GM12878 (cell line): ENCODE measurements around the gene ACTL6B. TPM values are rescaled to one million over a fixed set of nuclear protein-coding genes. Genes with fewer than 3 reads are reported as not detected.

ENCODE experiments used
- ATAC-seq: fragments of 200-7000 bp; cut with Tn5 transposase; 3 replicates; pipeline ENCODE4 v1.9.1; 2020; ENCODE audit warnings: mild to moderate bottlenecking, moderate library complexity
- BruUV-seq: library from RNA; stranded (reverse); fragments of 400-500 nt; replicated peaks from 2 replicates; lab custom pipeline; 2021; lab: Mats Ljungman, UMichigan
- CTCF ChIA-PET: fragments of 300-600 bp; sonication (Branson Sonifier 250); formaldehyde crosslinking; extraction: SDS; loops from one replicate; lab custom pipeline; 2021; ENCODE audit warnings: inconsistent platforms; lab: Yijun Ruan, JAX
- POLR2A ChIA-PET: fragments of 350-600 bp; formaldehyde crosslinking; extraction: SDS; loops from one replicate; lab custom pipeline; 2021; ENCODE audit warnings: inconsistent platforms; lab: Charles Lee
- RAD21 ChIA-PET: fragments of 300-600 bp; sonication (Branson Sonifier 250); formaldehyde crosslinking; loops from one replicate; lab custom pipeline; 2023; ENCODE audit warnings: antibody characterized with exemption; ENCODE audit not compliant: unreplicated experiment; lab: Charles Lee
- SMC1A ChIA-PET: fragments of 300-600 bp; sonication (Branson Sonifier 250); formaldehyde crosslinking; loops from one replicate; lab custom pipeline; 2023; ENCODE audit not compliant: unreplicated experiment, uncharacterized antibody; lab: Charles Lee
- DNase-seq: peaks from one replicate; pipeline ENCODE4 v3.0.0-alpha.2; 2011; ENCODE audit warnings: low read depth, low spot score
- FAIRE-seq: peaks from 3 replicates; lab custom pipeline; 2011; peaks lifted over from hg19 to GRCh38; lab: Jason Lieb, UNC
- H2AFZ ChIP-seq: 2 replicates; pipeline ENCODE4 v1.6.0; 2011; ENCODE audit warnings: low read depth, low read length, control low read depth; ENCODE audit not compliant: control insufficient read depth
- H3K27ac ChIP-seq: 2 replicates; pipeline ENCODE4 v1.5.1; 2011; ENCODE audit warnings: control low read depth; ENCODE audit not compliant: control insufficient read depth, insufficient read depth
- H3K27me3 ChIP-seq, 2 experiments: replicated peaks in 1 of 2; 2 replicates each; pipeline versions ENCODE4 v1.6.0 to v1.6.1; 2011; ENCODE audit warnings: low read length in 1 of 2; ENCODE audit not compliant: control insufficient read depth in 2 of 2, insufficient read depth in 2 of 2
- H3K36me3 ChIP-seq, 2 experiments: 2 replicates each; pipeline ENCODE4 v1.5.1; 2011; ENCODE audit warnings: low read length in 1 of 2; ENCODE audit not compliant: control insufficient read depth in 2 of 2, insufficient read depth in 2 of 2
- H3K4me1 ChIP-seq: 2 replicates; pipeline ENCODE4 v1.6.1; 2011; ENCODE audit warnings: mild to moderate bottlenecking, low read length, moderate library complexity, mixed read lengths; ENCODE audit not compliant: control insufficient read depth, insufficient read depth
- H3K4me2 ChIP-seq: 2 replicates; pipeline ENCODE4 v1.6.0; 2011; ENCODE audit warnings: control low read depth; ENCODE audit not compliant: control insufficient read depth, insufficient read depth
- H3K4me3 ChIP-seq: fragments of 200-600 bp; sonication (generic); 2 replicates; pipeline ENCODE4 v1.5.1; 2016
- H3K79me2 ChIP-seq: 2 replicates; pipeline ENCODE4 v1.6.0; 2011; ENCODE audit warnings: low read length; ENCODE audit not compliant: control insufficient read depth, insufficient read depth
- H3K9ac ChIP-seq: 2 replicates; pipeline ENCODE4 v1.8.0; 2011; ENCODE audit warnings: low read length, control low read depth, mixed read lengths; ENCODE audit not compliant: control insufficient read depth, insufficient read depth
- H3K9me3 ChIP-seq: replicated peaks from 3 replicates; pipeline ENCODE4 v1.5.1; 2011; ENCODE audit warnings: mild to moderate bottlenecking, low read length; ENCODE audit not compliant: control insufficient read depth, insufficient read depth
- H4K20me1 ChIP-seq: 2 replicates; pipeline ENCODE4 v1.6.0; 2011; ENCODE audit not compliant: control insufficient read depth, insufficient read depth
- CBX3 ChIP-seq: fragments of 200-600 bp; sonication (generic); IDR thresholded peaks from 2 replicates; pipeline ENCODE4 v1.6.1; 2016; ENCODE audit warnings: low read depth, borderline replicate concordance
- CREB1 ChIP-seq: IDR thresholded peaks from 2 replicates; pipeline ENCODE4 v1.6.1; 2012; ENCODE audit warnings: low read depth, mild to moderate bottlenecking, inconsistent platforms
- HCFC1 ChIP-seq: fragments of 150-350 bp; IDR thresholded peaks from 2 replicates; pipeline ENCODE4 v1.6.1; 2014; ENCODE audit warnings: low read length
- KAT2A ChIP-seq: conservative IDR thresholded peaks from 2 replicates; pipeline ENCODE4 v1.6.1; 2011; ENCODE audit warnings: low read depth, low read length; ENCODE audit not compliant: control insufficient read depth
- KLF5 ChIP-seq: fragments of 450-650 bp; IDR thresholded peaks from 2 replicates; pipeline ENCODE4 v1.6.1; 2014; ENCODE audit warnings: mild to moderate bottlenecking; ENCODE audit not compliant: partially characterized antibody
- NR2F1 ChIP-seq: fragments of 450-650 bp; conservative IDR thresholded peaks from 2 replicates; pipeline ENCODE4 v1.6.1; 2017; ENCODE audit warnings: mild to moderate bottlenecking
- PML ChIP-seq: IDR thresholded peaks from 2 replicates; pipeline ENCODE4 v1.6.1; 2012; ENCODE audit warnings: low read length, inconsistent platforms
- POLR2A ChIP-seq: IDR thresholded peaks from 2 replicates; pipeline ENCODE4 v1.6.1; 2011; ENCODE audit warnings: low read depth, mild to moderate bottlenecking, low read length
- POLR2AphosphoS2 ChIP-seq: IDR thresholded peaks from 2 replicates; pipeline ENCODE4 v1.6.1; 2011; ENCODE audit warnings: low read depth, mild to moderate bottlenecking, low read length, improper control_type of control experiment, moderate library complexity
- POLR2AphosphoS5 ChIP-seq: IDR thresholded peaks from 2 replicates; pipeline ENCODE4 v1.6.1; 2011; ENCODE audit warnings: mild to moderate bottlenecking, low read length, inconsistent platforms
- WGBS: methylation state at CpG from one replicate; pipeline ENCODE4 v1.1.6; 2016; ENCODE audit warnings: low lambda C conversion rate; ENCODE audit not compliant: insufficient replicate concordance, insufficient coverage; ENCODE audit errors: missing lambda C conversion rate; 5-methylcytosine and 5-hydroxymethylcytosine counted together
- in situ Hi-C: fragments of 300-500 bp; cut with MboI; formaldehyde crosslinking; loops from 9 replicates; pipeline ENCODE4 v1.14.3; 2018; ENCODE audit warnings: mixed read lengths
- intact Hi-C: fragments of 100-400 bp; cut with micrococcal nuclease; formaldehyde crosslinking; loops from one replicate; pipeline ENCODE4 v1.14.2; 2022; ENCODE audit not compliant: unreplicated experiment
- polyA plus RNA-seq, 11 experiments: library from polyadenylated mRNA; depleted of rRNA in 4 of 11; unstranded in 6 of 11; stranded (reverse) in 5 of 11; fragments of >200 nt; fragmentation: Nextera tagmentation in 4 of 11; fragmentation: Illumina TruSeq in 1 of 11; extraction: Ambion mirVana in 4 of 11; extraction: Trizol in 1 of 11; gene quantifications; 1 replicate in 1 of 11; 2 replicates in 10 of 11; pipeline versions ENCODE4 v1.2.1 to v1.2.3, GENCODE V29; 2011 to 2016; ENCODE audit warnings: inconsistent platforms in 2 of 11, missing spikeins in 2 of 11, low read depth in 1 of 11
- total RNA-seq, 4 experiments: library from RNA; depleted of rRNA in 3 of 4; stranded (reverse); fragments of >200 nt in 3 of 4; fragmentation: Illumina TruSeq in 1 of 4; extraction: Trizol in 1 of 4; gene quantifications; 2 replicates each; pipeline versions ENCODE4 v1.2.1 to v1.2.3, GENCODE V29; 2013 to 2021
- TF ChIP-seq, protein P1 (sequence below): fragments of 450-650 bp; IDR thresholded peaks from 2 replicates; pipeline ENCODE4 v1.6.1; 2016; ENCODE audit warnings: mild to moderate bottlenecking
- TF ChIP-seq, protein P2 (sequence below): IDR thresholded peaks from 2 replicates; pipeline ENCODE4 v1.6.1; 2011; ENCODE audit warnings: low read depth, low read length, improper control_type of control experiment, borderline replicate concordance

The ACTL6B gene
- total and polyA plus RNA-seq, 10 of the 15 experiments (the other 5 are each of a cell fraction or from before 2014, with no cell fraction given) = not detected

DNA sequence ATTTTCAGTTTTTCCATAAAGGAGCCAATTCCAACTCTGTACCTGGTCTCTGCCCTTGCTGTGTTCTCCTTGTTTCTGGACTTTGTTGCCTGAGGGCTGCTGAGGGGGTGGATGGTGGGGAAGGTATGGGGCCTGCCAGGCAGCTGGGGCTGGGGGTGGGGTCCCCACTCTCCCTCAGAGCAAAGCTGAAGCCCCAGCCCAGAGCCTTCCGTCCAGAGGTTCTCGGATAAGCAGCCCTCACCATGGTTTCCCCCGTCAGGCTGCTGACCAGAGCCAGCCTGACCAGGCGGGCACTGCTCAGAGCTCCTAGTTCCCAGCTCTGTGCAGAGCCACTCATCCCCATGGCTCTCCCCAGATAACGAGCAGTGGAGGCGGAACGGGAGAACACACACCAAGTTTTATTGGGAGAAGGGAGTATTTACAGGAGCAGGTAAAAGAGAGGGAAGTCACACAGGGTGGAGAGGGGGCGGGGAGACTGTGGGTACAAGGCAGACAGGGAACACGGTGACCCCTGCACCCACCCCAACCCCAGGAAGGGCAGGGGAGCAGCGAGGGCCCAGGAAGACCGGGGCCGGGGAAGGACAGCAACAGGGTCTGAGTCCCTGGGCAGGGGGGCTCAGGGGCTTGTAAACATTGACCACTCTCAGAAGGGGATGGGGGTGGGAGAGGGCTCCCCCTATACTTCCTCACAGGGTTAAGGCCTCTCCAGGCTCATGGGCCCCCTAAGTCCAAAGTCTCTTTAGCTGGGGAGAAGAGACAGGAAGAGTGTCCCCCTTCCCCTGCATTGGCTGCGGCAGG, 23.1 kb upstream of the ACTL6B start:
- H2AFZ ChIP-seq = no peak overlapping the region
- no peak overlapping the region for H3K4me2 ChIP-seq
- intact Hi-C loops = no loop called here
- TF ChIP-seq POLR2A = peak; percentile 46
- no peak for TF ChIP-seq KLF5
- ATAC-seq (no peak), FAIRE-seq (no peak), DNase-seq (no peak)
- H3K4me1 ChIP-seq = no peaks in the 10 kb centered on the region
- no TSS peak for BruUV-seq
- H3K36me3 ChIP-seq = peaks cover 4 to 45% of the 10 kb centered on the region in 2 experiments; a peak in 3 of 4 replicates
- no peak overlapping the region for H3K4me3 ChIP-seq
- H3K79me2 ChIP-seq = peaks cover 17% of the 10 kb centered on the region
- in situ Hi-C loops = loop anchor here (25.0 kb wide), 1 partner anchor 217 kb away; the partner anchor contains the start of gene SPACDR
- no peak overlapping the region for H3K9ac ChIP-seq
- ChIA-PET RAD21 (interaction anchor here (0.7 kb wide), 2 partner anchors 26 to 576 kb away, joined by 3 read pairs; partner anchors contain the start of gene POP7), POLR2A (interaction anchor here (0.5 to 0.6 kb wide), 3 partner anchors 16 to 517 kb away, joined by 3 to 5 read pairs (median 3); no protein-coding TSS in a partner anchor), CTCF (interaction anchor here (6.3 kb wide), 1 partner anchor 12 kb away, joined by 57 read pairs; no protein-coding TSS in a partner anchor), SMC1A (no interaction called here)
- H3K27ac ChIP-seq = no peak overlapping the region
- H3K9me3 ChIP-seq = no peaks in the 10 kb centered on the region
- H4K20me1 ChIP-seq = 0 out of 2 replicates have a peak, but pooled peaks cover 3% of the 10 kb centered on the region
- no peaks in the 10 kb centered on the region for H3K27me3 ChIP-seq
- 81% methylated on average over 9 of the region's 13 CpGs for WGBS

DNA sequence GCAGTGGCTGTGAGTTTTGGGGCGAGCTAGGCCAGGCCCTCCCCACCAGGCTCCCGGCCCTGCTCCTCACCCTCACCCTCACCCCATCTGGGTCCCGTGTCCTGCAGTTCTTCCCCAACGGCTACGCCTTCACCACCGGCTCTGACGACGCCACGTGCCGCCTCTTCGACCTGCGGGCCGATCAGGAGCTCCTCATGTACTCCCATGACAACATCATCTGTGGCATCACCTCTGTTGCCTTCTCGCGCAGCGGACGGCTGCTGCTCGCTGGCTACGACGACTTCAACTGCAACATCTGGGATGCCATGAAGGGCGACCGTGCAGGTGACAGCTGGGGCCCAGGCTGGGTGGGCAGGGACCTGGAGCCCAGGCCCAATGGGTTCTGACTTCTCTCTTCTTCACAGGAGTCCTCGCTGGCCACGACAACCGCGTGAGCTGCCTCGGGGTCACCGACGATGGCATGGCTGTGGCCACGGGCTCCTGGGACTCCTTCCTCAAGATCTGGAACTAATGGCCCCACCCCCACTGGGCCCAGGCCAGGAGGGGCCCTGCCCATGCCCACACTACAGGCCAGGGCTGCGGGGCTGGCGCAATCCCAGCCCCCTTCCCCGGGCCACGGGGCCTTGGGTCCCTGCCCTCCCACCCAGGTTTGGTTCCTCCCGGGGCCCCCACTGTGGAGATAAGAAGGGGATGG, 22.2 kb upstream of the ACTL6B start:
- Histone ChIP-seq H3K36me3 (peaks cover 4 to 44% of the 10 kb centered on the region in 2 experiments; a peak in 3 of 4 replicates), H3K27ac (no peak overlapping the region), H3K4me2 (no peak overlapping the region), H3K9me3 (no peaks in the 10 kb centered on the region), H2AFZ (no peak overlapping the region), H3K27me3 (no peaks in the 10 kb centered on the region), H4K20me1 (0 out of 2 replicates have a peak, but pooled peaks cover 3% of the 10 kb centered on the region), H3K9ac (no peak overlapping the region)
- CTCF ChIA-PET = interaction anchor here (6.3 kb wide), 1 partner anchor 12 kb away, joined by 57 read pairs; no protein-coding TSS in a partner anchor
- TSS peak; percentile 63 for BruUV-seq
- no peak for FAIRE-seq
- TF ChIP-seq CREB1 (no peak), HCFC1 (no peak), POLR2A (peak; percentile 73; the same call in 1 of the 2 replicates), CBX3 (no peak), NR2F1 (no peak), POLR2AphosphoS5 (peak; percentile 51; the same call in 1 of the 2 replicates), POLR2AphosphoS2 (peak; percentile 62; the same call in 1 of the 2 replicates), KAT2A (no peak), PML (0 out of 2 replicates have a peak, but pooled peaks have one; percentile 16)
- TF ChIP-seq, protein P1, sequence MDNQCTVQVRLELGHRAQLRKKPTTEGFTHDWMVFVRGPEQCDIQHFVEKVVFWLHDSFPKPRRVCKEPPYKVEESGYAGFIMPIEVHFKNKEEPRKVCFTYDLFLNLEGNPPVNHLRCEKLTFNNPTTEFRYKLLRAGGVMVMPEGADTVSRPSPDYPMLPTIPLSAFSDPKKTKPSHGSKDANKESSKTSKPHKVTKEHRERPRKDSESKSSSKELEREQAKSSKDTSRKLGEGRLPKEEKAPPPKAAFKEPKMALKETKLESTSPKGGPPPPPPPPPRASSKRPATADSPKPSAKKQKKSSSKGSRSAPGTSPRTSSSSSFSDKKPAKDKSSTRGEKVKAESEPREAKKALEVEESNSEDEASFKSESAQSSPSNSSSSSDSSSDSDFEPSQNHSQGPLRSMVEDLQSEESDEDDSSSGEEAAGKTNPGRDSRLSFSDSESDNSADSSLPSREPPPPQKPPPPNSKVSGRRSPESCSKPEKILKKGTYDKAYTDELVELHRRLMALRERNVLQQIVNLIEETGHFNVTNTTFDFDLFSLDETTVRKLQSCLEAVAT = peak; percentile 19; the same call in 1 of the 2 replicates
- TF ChIP-seq, protein P2, sequence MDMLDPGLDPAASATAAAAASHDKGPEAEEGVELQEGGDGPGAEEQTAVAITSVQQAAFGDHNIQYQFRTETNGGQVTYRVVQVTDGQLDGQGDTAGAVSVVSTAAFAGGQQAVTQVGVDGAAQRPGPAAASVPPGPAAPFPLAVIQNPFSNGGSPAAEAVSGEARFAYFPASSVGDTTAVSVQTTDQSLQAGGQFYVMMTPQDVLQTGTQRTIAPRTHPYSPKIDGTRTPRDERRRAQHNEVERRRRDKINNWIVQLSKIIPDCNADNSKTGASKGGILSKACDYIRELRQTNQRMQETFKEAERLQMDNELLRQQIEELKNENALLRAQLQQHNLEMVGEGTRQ = no peak
- TF ChIP-seq, all 136 proteins: peak for 5
- 91% methylated on average over 35 of the region's 35 CpGs for WGBS
- Histone ChIP-seq H3K4me3 (no peak overlapping the region), H3K4me1 (no peaks in the 10 kb centered on the region), H3K79me2 (peaks cover 24% of the 10 kb centered on the region)
- RAD21 ChIA-PET = no interaction called here
- ATAC-seq (no peak), DNase-seq (no peak)
- intact Hi-C loops = no loop called here
- SMC1A ChIA-PET = interaction anchor here (1.1 kb wide), 1 partner anchor 197 kb away, joined by 3 read pairs; no protein-coding TSS in a partner anchor
- POLR2A ChIA-PET = no interaction called here
- in situ Hi-C loops = loop anchor here (25.0 kb wide), 1 partner anchor 216 kb away; the partner anchor contains the start of gene SPACDR
